GM12891 (cell line): Measurements from ENCODE around the gene GRM8.

ENCODE experiments used
- POLR2A ChIP-seq: IDR thresholded peaks from 2 replicates; pipeline ENCODE4 v1.6.1; 2011; ENCODE audit warnings: low read depth, low read length, control low read depth
- POLR2AphosphoS5 ChIP-seq: IDR thresholded peaks from 2 replicates; pipeline ENCODE4 v1.6.1; 2011; ENCODE audit warnings: low read depth, low read length, control low read depth

DNA sequence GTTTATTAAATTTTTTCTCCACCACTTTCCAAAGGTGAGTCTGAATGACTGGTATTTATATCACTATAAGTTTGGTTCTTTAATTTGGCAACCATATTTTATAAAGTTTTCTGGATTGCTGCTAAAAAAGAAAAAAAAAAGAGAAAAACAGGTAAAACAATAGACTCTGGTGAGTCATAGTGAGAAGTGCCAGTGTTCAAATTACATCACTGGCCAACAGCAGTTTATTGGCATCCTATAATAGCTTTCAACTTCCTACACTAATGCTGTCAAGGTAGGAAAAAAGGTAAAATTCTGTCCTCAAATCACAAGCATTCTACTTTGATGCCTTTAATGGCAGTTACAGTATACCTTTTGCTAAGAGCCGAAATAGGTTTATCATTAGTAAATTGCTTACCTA, 808.8 kb downstream of the GRM8 start:
- no peak for TF ChIP-seq POLR2A
- TF ChIP-seq POLR2AphosphoS5 = no peak
